ENCODE results near the gene PCSK7.

The PCSK7 gene

GRCh38 chr11:117181586-117182550, 50.0 kb downstream of the PCSK7 start:
- DNase-seq, result no peak

GRCh38 chr11:117180661-117181585, 51.0 kb downstream of the PCSK7 start:
- peak; percentile 80 for DNase-seq

GRCh38 chr11:117180020-117180419, 51.9 kb downstream of the PCSK7 start:
- DNase-seq, result peak; percentile 32

- DNase-seq, result no peak
These were observed 52.5 kb downstream of the PCSK7 start for GRCh38 chr11:117179048-117179999.

DNA sequence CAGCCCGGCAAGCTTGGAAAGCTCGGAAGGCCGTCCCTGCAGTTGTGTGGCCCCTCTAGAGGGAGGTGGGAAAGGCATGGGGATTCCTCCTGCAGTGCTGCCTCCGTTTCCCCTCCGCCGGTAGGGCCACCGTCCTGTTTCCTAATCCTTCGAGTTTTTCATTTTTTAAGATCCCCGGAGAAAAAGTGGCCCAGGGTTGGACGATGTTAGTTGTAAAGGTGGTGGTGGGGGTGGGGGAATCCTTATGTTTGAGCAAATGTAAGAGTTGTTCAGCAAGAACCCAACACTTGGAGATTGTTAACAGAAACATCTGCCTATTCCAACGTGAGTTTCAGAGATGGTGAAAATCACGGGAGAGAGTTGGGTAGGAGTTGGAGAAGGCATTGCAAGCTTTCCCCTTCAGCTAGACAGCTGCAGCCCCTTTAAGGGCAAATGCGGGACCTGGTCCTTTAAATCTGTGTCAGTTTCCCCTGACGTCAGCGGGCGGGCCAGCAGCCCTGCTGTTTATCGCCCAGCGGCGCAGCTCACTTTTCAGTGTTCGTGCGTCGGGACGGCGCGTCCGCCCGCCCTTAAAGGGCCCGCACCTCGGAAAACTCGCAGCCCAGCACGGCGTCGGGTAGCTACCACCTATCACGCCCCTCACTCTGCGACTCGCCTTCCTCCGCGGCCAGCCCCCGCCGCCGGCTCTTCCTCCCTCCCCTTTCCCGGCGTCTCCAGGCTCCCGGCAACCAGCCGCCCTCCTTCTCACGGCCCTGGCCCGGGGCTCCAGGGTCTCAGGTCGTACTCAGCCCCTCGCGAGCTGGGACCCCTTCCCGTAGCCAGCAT, 53.5 kb downstream of the PCSK7 start, which contains the start of gene SIDT2:
Gene SIDT2 (plus strand): TSS at position 534 of the 825 bp plus-strand sequence. CDS start 521 bp downstream, outside the sequence.
- peak; percentile 82 for DNase-seq

GRCh38 chr11:117177534-117178209, 54.2 kb downstream of the PCSK7 start:
- DNase-seq, result no peak

- DNase-seq, result no peak
These were observed 55.7 kb downstream of the PCSK7 start for GRCh38 chr11:117176186-117176585.

DNA sequence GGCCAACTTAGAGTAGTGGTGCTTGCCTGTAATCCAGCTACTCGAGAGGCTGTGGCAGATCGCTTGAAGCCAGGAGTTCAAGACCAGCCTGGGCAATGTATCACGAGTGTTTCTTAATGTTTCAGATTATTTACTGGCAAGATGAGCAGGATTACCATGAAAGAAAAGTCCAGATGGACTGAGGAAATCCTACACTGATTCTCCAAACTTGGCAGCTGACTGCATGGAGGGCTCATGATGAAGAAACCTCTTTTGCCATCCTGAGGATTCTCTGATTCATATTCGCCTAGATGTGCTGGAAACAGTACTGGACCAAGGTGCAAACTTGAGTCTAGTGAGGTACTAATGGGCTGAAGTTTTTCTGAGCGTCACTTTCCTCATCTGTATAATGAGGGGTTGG, 56.1 kb downstream of the PCSK7 start:
- DNase-seq, result no peak

GRCh38 chr11:117175104-117175503, 56.8 kb downstream of the PCSK7 start:
- DNase-seq, result no peak

DNA sequence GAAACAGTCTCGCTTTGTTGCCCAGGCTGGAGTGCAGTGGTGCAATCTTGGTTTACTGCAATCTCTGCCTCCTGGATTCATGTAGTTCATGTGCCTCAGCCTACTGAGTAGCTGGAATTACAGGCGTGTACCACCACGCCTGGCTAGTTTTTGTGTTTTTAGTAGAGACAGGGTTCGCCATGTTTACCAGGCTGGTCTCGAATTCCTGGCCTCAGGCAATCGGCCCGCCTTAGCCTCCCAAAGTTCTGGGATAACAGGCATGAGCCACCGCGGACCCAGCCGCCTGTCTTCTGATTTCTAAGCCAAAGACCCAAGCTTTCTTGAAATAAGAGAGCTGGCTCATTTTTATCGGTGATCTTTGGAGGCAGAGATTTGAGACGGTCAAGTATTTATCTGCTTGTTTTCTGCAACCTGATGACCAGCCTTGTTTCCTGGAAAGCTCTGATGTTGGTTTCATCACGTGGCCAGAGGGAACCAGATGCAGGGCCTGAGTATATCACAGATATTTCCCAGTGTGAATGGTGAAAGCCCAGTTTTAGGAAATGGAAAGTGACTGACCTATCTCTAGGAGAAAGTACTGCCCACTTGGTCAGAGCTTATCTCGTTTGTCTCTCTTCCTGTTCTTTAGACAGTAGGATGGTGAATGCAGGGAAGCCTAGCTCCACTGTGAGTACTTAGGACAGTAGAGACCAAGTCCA, 59.0 kb downstream of the PCSK7 start:
- DNase-seq, result peak; percentile 45

DNA sequence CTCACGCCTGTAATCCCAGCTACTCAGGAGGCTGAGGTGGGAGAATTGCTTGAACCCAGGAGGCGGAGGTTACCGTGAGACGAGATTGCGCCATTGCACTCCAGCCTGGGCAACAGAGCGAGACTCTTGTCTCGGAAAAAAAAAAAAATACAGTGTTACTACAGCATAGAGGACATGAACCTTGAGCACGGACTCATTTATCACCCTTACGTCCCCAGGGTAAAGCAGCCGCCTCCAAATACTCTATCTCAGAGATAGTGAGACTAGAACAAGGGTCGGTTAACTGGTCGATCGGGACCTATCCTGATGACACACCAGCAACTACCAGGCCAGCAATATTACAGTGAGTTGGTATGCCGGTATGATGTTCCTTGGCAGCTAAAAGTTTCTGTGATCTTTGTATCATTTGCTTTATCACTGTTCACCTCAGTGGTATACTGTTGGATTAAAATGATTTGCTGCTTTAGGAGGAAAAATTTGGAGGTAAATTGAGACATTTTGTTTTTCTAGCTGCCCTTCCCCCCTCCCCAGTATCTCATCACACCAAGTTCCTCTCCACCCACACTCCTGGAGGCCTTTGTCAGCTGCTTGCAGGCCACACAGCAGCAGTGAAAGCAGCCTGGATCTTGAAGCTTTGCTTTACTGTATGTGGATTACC, 60.3 kb downstream of the PCSK7 start:
- DNase-seq, result no peak

GRCh38 chr11:117171007-117171403, 60.9 kb downstream of the PCSK7 start:
- no peak for DNase-seq

GRCh38 chr11:117170210-117170609, 61.7 kb downstream of the PCSK7 start:
- no peak for DNase-seq

- DNase-seq, result no peak
These were observed 62.1 kb downstream of the PCSK7 start for GRCh38 chr11:117169736-117170135.

DNA sequence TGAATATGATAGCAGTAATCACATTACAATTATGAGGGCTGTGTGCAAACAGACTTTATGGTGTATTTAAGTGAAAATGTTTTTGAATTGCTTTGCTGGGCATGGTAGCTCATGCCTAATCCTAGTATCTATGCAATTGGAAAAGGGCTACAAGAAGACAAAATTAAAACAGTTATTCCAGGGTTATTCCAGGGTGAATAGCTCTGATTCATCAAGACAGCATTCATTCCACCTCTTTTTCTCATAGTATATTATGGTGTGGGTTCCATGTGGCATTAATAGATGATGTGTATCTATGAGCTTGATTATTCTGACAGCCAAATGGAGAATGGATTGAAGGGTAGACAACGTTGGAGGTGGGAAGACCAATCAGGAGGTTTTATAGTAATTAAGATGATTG, 65.4 kb downstream of the PCSK7 start:
- no peak for DNase-seq

- DNase-seq, result peak; percentile 20
These were observed 71.0 kb downstream of the PCSK7 start for GRCh38 chr11:117160826-117161225.

GRCh38 chr11:117159892-117160291, 72.0 kb downstream of the PCSK7 start:
- no peak for DNase-seq

DNA sequence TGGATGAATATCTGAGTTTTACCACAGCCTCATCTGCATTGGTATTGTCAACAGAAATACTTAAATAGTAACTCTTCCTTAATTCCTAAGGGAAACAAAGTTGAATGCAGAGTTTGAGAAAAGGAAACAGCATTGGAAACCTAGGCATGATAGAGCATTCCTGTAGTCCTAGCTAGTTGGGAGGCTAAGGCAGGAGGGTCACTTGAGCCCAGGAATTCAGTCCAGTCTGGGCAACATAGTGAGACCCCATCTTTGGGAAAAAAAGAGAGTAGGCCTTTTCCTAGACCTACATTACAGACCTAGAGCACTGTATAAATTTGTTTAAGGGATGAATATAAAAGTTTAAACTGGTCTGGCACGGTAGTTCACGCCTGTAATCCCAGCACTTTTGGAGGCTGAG, 74.4 kb downstream of the PCSK7 start:
- no peak for DNase-seq

GRCh38 chr11:117154468-117154867, 77.4 kb downstream of the PCSK7 start:
- DNase-seq, result no peak

Measured in MV-4-11 (cell line).